T follicular helper cell (primary cell): ENCODE measurements around the gene LASP1.

Experiments used
- DNase-seq: peaks from one replicate; pipeline ENCODE4 v3.0.0-alpha.2; 2020; ENCODE audit warnings: low read depth

The LASP1 gene

DNA sequence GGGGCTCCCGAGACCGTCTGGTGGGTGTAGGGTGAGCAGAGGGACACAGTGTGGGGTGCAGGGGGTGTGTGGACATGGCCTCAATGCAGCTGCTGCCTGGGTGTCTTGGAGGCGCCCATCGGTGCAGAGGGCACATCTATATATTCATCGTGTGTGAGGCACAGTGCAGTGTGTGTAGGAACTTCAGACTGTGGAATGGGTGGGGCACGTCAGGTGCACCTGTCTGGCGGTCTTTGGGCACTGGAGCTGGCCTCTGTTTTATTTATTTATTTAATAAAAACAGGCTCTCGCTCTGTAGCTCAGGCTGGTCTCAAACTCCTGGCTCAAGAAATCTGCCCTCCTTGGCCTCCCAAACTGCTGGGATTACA, 16.8 kb downstream of the LASP1 start:
- no peak for DNase-seq

DNA sequence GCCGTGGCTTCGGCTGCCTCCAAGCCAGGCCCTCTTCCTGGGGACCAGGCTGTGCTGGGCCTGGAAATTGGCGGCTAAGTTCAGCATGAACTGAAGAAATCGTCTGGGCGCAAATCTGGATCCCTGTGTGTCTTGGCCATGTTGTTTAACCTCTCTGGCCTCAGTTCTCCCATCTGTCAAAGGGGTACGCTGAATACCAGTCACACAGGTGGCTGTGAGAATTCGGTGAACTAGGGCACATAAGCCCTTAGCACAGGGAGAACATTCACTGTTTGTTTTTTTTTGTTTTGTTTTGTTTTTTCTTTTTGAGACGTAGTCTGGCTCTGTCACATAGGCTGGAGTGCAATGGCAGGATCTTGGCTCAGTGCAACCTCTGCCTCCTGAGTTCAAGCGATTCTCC, 19.0 kb downstream of the LASP1 start:
- no peak for DNase-seq

DNA sequence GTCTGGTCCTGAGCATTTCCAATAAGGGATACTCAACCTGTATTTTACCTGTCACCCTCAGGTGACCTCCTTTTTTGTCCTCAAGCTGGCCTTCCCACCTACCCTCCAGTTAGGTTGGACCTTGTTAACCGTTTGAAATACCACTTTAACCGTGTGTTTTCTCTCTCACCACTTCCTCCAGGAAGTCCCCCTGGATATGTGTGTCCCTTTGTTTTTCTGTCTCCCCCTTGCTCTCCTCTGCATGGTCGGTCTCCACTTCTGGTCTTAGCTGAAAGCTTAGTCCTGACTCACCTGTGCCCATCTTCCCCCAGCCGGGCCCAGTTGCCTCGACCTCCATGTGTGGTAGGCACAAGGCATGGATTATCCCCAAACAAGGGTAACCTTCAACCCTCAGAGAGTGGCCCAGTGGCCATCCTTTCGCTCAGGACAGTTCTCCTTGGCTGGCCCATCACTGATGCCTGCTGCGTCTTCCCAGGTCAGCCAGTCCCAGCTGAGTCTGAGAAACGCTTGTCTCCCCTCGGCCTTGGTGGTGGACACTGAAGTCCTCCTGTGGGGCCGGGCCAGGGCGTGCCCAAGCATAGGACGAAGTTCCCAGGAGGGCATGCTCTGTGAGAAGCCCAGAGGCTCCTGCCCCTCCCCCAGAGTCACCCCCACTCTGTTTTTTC, 20.0 kb downstream of the LASP1 start:
- no peak for DNase-seq

DNA sequence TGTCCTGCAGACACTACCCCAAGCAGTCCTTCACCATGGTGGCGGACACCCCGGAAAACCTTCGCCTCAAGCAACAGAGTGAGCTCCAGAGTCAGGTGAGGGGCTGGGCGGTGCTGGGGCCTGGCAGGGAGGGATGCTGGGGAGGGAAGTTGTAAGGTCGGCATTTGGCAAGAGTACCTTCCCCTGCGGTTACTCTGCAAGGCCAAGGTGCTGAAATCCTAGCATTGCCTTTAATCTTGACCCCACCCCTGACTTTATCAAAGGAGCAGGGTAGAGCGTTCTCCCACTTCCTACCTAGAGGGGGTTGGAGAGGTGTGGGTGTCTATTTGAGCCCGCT, 20.5 kb downstream of the LASP1 start:
- no peak for DNase-seq

DNA sequence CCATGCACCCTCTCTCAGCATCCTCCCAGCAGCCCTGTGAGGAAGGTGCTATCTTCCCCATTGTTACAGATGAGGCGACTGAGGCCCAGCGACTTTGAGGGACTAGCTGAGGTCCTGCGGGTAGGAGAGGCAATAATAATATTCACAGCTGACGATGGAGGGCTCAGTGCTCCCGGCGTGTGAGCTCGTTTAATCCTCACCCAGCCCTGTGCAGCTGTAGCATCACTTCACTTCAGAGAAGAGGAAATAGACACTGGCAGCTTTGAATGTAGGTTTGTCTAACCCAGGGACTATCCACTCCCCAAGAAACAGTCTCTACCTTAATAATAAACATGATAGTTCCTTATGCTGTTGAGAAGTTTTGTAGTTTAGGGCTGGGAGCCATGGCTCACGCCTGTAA, 21.6 kb downstream of the LASP1 start:
- DNase-seq: no peak

DNA sequence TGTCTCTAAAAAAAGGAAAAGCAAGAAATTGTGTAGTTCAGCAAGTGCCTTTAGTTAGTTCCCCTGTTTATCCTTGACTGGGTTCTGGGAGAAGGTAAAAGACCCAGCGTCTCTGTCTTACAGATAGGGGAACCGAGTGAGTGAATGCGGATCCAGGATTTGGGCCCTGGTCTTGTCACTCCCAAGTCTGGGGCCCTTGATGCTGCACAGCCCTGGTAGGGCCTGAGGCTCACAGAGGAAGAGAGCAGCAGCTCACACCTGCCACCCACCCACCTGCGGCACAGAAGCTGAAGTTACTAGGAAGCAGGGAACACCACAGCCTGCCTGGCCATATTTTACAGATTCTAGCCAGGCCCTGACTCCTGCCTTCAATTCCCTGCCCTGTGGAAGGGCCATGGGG, 22.2 kb downstream of the LASP1 start:
- DNase-seq: no peak

DNA sequence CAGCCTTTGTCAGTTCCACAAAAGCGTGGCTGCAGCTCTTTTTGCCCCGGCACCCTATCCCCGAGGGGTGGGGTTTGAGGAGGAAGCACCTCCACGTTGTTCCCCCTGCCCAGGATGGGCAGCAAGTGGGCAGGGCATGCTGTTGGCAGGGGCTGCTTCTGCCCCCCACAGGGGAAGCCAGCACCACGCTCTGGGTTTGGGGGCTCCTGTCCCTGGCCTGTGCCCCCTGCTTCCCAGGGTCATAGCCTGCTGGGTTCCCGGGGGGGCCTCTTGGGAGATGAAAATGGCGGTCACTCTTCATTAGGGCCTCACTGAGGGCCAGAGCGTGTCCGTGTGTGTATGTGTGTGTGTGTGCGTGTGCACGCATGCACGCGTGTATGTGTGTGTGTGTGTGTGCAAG, 22.8 kb downstream of the LASP1 start:
- DNase-seq: no peak

DNA sequence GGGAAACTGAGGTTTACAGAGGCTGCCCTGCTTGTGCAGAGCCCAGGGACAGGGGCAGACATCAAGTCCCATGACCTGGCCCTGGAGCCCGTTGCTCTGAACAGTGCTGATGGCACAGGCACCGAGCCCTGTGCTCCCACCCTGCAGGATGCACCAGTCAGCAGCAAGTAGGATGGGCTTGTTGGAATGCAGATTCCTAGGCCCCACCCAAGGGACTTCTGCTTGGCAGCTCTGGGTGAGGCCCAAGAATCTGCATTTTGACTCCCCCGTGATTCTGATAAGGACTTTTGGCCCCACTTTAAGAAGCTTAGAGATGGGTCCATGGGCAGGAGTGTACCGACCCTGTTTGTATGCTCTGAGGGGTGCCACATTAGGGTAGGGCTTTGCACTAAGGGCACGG, 23.3 kb downstream of the LASP1 start:
- no peak for DNase-seq

DNA sequence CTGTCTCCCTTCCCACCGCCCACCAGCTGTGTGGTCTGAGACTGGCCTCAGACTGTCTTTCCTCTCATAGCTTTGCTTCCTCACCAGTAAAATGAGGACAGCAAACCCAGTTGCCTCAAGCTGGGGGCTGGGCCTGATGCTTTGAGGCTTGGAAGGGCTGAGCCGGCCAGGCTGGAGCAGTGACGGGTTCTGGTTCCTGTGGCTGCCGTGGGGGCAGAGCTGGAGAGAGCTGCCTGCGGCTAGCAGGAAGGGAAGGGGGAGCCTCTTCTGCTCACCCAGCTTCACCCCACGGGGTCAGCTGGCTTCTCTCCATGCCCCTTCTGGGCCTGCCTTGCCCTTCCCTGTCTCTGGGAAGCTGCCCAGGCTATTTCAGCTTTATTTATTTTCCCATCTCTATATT, 23.7 kb downstream of the LASP1 start:
- no peak for DNase-seq

DNA sequence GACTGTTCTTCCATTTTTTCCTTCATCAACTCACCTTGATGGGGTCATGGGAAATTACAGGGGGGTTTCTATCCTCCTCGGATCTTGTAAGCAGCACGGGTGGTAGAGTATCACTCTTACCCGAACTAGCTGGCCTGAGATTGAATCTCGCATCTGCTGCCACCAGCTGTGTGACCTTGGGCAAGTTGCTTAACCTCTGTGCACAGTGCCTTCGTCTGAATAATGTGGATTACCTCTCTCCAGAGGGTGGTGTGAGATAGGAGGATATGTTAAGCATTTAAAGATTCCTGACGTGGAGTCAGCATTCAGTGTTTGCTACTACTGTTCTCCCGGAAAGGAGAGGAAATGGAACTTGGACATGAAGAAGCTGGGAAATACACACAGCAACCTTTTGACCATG, 24.4 kb downstream of the LASP1 start:
- DNase-seq: no peak

DNA sequence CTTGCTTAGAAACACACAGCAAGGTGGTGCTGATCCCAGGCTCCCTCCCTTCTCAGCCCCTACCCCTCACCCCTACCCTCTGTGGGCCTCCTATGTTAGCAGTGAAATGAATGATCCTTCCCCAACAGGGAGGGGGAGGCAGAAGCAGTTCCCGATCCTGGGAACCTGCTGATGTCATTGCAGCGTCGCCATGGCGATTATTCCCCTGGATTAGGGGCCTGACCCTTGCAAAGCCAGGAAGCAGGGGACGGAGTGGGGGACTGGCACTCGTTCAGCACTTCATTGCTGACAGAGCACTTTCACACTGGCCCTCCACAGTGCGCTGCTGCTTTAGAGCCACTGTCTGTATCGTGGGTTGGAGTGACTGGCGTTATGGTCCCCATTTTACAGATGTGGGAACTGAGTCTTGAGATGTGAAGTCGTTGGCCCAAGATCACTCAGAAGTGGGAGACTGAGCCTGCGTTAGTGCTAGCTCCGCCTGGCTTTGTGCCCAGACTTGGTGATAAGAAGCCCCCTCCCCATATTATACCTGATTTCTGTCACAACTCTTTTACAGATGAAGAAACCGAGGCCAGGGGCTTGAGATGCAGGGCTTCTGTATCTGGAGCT, 26.6 kb downstream of the LASP1 start:
- no peak for DNase-seq

DNA sequence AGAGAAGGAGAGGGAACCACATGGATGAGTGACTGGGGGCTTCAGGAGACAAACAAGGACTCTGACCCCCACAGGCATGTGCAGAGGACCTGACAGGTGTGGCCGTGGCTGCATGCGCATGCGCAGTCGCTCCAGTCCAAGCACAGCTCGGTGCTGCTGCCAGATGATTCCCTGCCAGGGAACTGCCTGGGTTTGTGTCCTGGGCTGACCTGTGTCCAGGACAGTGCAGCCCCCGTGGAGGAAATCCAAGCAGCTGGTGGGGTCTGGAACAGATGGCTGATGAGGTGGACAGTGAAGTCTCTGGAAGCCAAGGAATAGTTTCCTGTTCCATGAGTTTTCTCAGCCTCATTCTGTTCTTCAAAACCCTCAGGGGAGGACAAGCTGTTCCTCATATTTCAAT, 27.3 kb downstream of the LASP1 start:
- DNase-seq: no peak

DNA sequence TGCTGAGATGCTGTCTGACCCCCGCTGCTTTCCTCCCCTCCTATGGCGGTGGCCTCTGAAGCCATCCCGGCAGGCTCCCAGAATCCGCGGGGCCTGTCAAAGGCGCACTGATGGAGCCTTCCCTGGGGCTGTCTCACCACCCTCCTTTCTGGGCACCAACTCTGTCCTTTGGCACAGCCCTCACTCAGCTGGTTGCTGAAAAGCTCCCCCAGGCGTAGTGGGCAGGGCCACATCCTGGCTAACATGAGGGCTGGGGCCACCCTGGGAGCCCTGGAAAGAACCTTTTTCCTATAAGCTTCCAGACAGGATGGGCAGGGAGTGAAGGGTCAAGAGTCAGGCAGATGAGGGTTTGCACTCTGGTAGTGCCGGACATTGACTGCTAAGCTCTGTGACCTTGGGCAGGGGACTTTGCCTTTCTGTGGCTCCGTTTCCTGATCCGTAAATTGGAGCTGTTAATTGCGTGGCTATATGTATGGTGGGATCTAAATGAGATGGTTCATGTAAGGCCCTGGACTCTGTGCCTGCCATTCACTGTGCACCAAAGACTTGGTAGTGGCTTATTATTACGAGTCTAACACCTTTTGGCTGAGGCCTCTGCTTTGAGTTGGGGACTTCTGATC, 27.9 kb downstream of the LASP1 start:
- no peak for DNase-seq

DNA sequence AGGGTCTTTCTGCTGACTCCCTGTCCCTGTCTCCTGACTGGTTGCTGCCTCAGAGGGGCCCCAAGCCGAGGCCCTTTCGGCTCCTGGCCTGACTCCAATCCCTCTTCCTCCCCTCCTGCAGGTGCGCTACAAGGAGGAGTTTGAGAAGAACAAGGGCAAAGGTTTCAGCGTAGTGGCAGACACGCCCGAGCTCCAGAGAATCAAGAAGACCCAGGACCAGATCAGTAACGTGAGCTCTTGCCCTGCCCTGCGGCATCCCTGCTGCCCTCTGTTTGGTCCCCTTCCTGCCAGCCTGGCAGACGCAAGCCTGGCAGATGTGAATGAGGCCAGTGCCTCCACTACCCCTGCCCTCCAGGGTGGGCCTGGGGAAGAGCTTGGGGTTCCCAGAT, 28.4 kb downstream of the LASP1 start:
- DNase-seq: no peak

DNA sequence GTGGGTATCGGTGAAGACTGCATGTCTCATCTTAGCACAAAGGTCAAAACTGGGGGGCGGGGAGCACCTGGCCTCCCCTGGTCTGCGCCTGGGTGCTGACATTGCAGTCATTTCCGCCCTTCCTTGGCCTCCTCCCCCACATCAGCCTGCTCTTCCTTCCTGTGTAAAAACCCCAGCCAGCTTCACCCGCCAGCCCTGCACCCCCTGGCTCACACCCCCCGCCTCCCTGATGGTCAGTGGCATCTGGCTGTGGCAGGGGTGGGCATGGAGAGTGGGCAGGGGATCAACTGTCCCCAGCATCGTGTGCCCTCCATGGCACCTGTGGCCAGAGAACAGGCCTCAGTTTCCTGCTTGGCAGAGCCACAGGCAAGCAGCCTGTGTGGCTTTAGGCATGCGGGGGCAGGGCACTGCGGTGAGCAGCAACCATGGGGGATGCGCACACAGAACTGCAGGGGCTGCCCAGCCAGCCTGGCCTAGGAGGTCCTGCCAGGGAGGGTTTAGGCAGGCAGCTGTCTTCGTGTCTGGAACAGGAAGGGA, 29.0 kb downstream of the LASP1 start:
- peak; percentile 65 for DNase-seq

DNA sequence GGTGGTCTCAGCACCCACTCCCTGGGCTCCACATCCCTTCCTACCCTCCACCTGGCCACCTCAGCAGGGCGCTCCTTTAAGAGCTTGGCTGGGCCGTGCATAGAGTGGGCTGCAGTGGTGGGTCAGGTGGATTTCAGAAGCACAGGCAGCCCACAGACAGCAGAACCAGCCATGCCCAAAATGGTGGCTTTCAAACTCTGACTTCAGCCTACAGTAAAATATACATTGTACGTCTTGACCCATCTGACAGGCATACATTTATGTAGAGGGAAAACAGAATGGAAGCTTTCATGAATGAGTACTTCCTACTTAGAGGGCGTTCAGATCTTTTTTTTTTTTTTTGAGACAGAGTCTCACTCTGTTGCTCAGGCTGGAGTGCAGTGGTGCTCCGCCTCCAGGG, 29.6 kb downstream of the LASP1 start:
- DNase-seq: no peak

DNA sequence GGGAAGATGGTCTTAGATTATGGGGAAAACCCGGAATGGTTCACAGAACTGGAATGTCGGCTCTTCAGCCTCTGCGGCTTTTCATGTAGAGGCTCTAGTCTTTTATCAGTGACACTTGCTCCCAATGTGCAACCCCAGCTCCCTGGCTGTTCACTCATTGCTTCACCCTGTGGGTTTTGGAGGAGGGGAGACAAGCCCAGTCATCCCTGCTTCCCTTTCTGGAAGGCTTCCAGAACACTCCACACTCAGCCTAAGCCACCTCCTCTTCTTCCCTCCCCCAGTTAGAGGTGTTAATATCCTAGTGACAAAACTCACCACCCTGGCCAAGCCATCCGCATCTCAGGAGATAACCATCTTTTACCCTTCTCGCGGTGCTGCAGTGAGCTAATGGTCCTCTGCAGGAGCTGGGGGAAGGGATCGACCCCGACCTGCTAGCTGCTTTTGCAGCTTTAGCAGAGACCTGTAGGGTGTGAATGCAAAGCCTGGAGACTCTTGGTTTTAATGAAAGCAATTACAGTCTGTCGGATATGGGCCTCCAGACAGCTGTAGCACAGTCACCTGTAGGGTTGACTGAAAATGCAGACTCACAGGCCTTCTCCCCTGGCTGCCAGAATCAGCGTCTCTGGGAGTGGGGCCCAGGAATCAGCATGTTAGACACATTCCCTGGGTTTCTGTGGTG, 31.3 kb downstream of the LASP1 start:
- no peak for DNase-seq

DNA sequence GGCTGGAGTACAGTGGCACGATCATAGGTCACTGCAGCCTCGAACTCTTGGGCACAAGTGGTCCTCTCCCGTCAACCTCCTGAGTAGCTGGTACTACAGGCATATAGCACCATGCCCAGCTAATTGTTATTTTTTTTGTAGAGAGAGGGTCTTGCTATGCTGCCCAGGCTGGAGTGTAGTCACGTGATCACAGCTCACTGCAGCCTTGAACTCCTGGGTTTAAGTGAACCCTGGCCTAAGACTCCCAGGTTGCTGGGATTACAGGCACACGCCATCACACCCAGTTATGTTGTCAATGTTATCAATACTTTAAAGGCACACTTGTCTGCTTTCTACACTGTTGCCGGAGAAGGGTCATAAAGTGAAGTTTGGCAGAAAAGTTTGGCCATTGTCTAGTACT, 33.5 kb downstream of the LASP1 start:
- DNase-seq: no peak

DNA sequence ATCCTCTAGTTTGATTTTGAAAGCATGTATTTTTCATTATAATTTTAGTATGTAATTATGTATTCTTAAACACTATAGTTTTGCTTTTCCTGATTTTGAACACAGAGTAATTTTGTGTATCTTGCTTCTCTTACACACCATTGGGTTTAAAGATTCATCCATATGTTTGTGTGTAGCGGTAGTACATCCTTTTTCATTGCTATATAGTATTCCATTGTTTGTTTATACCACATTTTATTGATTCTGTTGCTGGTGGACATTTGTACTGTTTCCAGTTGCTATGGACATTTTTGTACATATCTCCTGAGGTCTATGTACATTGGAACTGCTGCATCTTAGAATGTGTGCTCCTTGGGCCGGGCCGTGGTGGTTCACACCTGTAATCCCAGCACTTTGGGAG, 35.0 kb downstream of the LASP1 start:
- DNase-seq: no peak

DNA sequence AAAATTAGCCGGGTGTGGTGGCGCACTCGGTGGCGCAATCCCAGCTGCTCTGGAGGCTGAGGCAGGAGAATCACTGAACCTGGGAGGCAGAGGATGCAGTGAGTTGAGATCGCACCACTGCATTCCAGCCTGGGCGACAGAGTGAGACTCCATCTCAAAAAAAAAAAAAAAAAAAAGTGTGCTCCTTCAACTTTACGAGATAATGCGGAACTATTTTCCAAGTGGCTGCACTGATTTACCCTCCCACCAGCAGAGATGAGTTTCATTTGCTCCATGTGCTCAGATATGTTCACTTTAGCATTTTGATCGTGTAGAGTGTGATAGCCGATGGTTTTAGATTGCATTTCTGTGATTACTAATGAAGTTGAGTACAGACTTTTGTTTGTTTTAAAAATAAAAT, 35.5 kb downstream of the LASP1 start:
- DNase-seq: no peak

DNA sequence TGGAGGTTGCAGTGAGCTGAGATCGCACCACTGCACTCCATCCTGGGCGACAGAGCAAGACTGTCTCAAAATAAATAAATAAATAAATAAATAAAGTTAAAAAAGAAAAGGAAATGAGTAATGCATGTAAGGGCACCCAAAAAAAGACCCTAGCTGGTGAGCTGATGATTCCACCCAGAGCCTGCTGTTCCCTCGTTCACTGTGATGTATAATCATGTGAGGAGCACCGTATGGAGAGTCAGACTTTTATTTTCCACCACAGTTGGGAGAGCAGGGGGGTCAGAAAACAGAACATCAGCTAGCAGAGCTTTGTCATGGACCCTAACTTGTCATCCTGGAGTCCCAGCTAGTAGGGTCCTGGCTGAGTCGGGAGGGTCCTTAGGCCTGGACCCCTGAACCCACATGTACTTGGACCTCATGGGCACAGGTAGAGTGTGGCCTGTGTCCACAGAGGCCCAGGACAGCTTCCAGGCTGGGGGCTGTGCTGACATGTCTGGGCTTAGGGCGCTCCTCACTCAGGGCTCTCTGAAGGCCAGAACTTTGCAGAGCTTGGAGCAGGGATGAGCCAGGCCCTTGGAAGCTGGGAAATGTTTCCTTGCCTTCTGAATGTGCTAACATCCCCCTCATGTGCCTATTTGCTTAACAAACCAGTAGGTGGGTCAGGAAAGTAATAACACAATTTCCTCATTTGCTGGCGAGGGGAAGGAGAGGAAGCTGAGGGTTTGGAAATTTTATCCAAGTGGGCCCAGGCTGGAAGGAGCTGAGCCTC, 36.8 kb downstream of the LASP1 start:
- no peak for DNase-seq

DNA sequence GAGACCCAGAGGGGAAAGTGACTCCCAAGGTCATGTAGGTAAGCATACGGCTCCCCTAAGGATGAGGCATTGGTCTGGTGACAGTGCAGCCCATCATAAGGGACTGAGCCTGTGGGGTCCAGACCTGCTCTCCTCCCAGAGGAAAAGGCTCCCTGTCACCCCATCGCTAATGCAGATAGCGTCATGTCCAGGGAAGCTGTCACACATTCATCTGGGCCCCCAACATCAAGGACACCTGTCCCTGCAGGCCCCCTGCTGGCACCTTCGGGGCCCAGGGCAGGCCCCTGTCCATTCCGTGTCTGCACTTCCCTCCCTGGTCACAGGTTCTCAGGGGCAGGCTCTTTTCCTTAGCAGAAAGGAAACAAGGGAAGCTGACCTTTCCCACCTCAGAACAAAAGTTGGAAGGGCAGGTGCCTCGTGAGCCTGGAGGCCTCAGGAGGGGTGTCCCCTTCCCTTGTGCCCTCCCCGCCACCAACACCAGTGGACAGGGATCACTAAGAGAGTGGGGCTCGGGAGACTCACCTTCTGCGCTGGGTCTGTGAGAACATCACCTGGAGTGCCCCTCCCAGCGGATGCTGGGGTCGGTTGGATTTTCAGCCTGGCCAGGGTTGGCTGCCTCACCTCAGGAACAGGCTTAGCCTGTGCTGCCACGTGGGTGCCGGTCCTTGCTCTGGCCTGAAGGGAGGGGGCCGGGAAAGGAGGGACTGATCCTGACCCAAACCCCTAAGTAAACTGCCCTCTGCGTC, 38.2 kb downstream of the LASP1 start:
- no peak for DNase-seq
